Measurements from ENCODE around the gene ATP10A.

DNA sequence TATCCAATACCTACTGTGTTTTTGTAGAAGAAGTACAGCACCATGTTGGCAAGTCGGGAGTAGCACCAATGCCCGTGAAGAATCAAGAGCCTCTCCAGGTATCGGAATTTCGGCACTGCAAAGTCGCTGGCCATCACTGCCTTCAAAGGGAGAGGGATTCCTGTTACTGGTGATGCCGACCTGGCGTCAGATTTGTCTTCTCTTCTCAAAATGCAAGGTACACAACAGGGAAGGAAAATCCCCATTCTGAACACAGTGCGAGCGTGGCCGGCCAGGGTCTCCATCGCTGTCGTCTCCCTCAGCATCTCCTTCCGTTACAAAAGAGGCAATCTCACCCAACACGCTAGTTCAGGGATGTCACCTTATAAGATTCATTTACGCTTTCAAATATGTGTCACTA lies 175.4 kb downstream of the ATP10A start:
- TF ChIP-seq POLR2A (IDR thresholded peaks at IDR 0.05; ENCODE audit: low read length) (no peak), GATA1 (IDR thresholded peaks at IDR 0.05; ENCODE audit: low read depth, low read length) (no peak)

Data from erythroblast (primary cell).